Measurements from ENCODE around the gene KANTR. TPM values are rescaled to one million over a fixed set of nuclear protein-coding genes. Genes with fewer than 3 reads are reported as not detected.

KANTR gene, protein sequence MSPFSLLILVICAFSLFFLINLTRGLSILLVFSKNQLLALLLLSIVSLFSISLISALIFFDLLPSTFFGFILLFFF
- total RNA-seq: 26.2 to 31.5 TPM (median 29.0 TPM) in 3 replicates

DNA sequence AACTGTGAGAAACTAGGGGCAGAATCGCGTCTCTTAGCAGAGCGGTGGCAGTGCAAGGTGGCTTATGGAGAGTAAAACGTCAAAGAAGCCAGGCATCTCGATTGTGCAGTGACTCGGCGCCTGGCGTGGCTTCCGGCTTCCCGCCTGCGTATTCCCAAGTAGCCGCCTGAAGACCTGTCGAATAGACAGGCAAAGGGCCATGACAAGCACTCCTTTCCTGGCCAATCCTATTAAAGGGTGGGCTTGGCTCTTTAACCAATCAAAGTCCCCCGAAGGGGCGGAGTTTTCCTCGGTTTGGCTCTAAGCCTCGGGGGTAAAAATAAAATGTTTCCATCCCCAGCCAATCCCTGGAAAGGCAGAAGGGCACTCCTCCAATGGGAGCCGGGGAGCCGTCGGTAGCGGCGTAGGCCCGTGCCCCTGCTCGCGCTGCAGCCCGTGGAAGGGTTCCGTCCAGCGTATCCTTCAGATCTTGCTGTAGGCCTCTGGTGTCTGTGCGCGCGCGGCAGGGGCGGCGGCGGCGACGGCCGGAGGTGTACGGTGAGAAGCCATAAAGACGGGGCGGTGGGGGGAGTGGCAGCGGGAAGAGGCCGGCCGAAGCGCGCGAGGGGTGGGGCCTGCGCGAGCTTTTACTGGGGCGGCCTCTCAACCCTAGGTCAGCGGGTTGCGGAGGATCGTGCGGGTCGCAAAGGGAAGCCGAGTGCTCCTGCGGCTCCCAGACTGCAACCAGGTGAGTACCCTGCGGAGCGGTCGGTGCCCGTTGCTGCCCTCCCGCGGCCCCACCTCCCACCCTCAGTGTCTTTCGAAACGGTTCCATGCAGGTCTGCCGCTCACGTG lies at the start of gene KANTR:
Gene KANTR, plus strand, starts transcription at position 395 of the 834 bp plus-strand sequence. CDS start 30,131 bp downstream, outside the sequence.
- peak; percentile 63 to 81 for DNase-seq (ENCODE audit: low spot score in 2 of 2, unreplicated experiment in 2 of 2)
- no peaks in the 10 kb centered on the region for H3K27me3 Mint-ChIP-seq (ENCODE audit: low read depth)
- TF ChIP-seq, protein P1, sequence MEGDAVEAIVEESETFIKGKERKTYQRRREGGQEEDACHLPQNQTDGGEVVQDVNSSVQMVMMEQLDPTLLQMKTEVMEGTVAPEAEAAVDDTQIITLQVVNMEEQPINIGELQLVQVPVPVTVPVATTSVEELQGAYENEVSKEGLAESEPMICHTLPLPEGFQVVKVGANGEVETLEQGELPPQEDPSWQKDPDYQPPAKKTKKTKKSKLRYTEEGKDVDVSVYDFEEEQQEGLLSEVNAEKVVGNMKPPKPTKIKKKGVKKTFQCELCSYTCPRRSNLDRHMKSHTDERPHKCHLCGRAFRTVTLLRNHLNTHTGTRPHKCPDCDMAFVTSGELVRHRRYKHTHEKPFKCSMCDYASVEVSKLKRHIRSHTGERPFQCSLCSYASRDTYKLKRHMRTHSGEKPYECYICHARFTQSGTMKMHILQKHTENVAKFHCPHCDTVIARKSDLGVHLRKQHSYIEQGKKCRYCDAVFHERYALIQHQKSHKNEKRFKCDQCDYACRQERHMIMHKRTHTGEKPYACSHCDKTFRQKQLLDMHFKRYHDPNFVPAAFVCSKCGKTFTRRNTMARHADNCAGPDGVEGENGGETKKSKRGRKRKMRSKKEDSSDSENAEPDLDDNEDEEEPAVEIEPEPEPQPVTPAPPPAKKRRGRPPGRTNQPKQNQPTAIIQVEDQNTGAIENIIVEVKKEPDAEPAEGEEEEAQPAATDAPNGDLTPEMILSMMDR (IDR thresholded peaks at IDR 0.05; ENCODE audit: unreplicated experiment): no peak
- peaks cover 6% of the 10 kb centered on the region for H3K9me3 Mint-ChIP-seq
- peak within 1 kb of the TSS; percentile 81 for H3K4me3 Mint-ChIP-seq
- peaks cover 3% of the 10 kb centered on the region for H3K36me3 Mint-ChIP-seq
- peak within 1 kb of the TSS; percentile 90 for H3K27ac Mint-ChIP-seq
- peaks cover 28% of the 10 kb centered on the region for H3K4me1 Mint-ChIP-seq

DNA sequence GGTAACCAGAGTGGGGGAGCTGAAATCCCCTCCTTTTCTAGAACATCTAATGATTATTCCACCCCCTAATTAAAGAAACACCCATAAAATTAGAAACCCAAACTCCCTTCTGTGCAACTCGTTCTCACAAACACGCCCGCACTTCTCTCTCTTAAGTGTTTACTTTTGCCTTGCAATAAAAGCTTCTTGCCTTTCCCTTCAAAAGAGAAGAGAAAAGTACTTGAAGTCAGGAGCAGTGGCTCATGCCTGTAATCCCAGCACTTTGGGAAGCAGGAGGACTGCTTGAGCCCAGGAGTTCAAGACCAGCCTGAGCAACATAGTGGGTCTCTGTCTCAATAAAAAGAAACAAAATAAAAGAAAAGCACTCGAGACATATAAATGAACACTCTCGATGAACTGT lies 48.9 kb upstream of the KANTR start:
- peaks cover 6% of the 10 kb centered on the region for H3K27me3 Mint-ChIP-seq (ENCODE audit: low read depth)
- no peak overlapping the region for H3K27ac Mint-ChIP-seq
- no peak overlapping the region for H3K4me3 Mint-ChIP-seq
- peaks cover 7% of the 10 kb centered on the region for H3K4me1 Mint-ChIP-seq
- TF ChIP-seq, protein P1 (IDR thresholded peaks at IDR 0.05; ENCODE audit: unreplicated experiment): no peak
- peaks cover 10% of the 10 kb centered on the region for H3K9me3 Mint-ChIP-seq
- DNase-seq (ENCODE audit: low spot score in 2 of 2, unreplicated experiment in 2 of 2): no peak
- H3K36me3 Mint-ChIP-seq: no peaks in the 10 kb centered on the region

DNA sequence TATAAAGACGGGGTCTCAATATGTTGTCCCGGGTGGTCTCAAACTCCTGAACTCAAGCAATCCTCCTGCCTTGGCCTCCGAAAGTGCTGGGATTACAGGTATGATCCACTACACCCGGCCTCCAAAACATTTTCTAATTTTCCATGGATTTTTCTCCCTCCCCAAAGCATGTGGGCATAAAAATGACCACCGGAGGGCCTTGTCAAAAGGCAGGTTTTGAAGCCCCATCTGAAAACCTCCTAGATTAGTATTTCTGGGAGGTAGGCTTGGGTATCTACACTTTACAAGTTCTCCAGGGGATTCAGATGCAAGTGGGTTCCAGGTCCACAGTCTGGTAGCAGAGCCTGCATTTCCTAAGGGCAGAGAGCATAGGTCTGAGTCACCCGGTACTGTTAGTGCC lies 46.7 kb upstream of the KANTR start:
- Mint-ChIP-seq H3K27me3 (ENCODE audit: low read depth) (no peaks in the 10 kb centered on the region), H3K27ac (no peak overlapping the region), H3K4me3 (no peak overlapping the region), H3K9me3 (peaks cover 10% of the 10 kb centered on the region), H3K36me3 (no peaks in the 10 kb centered on the region), H3K4me1 (peaks cover 10% of the 10 kb centered on the region)
- TF ChIP-seq, protein P1 (IDR thresholded peaks at IDR 0.05; ENCODE audit: unreplicated experiment): peak; percentile 48
- no peak for DNase-seq (ENCODE audit: low spot score in 2 of 2, unreplicated experiment in 2 of 2)

DNA sequence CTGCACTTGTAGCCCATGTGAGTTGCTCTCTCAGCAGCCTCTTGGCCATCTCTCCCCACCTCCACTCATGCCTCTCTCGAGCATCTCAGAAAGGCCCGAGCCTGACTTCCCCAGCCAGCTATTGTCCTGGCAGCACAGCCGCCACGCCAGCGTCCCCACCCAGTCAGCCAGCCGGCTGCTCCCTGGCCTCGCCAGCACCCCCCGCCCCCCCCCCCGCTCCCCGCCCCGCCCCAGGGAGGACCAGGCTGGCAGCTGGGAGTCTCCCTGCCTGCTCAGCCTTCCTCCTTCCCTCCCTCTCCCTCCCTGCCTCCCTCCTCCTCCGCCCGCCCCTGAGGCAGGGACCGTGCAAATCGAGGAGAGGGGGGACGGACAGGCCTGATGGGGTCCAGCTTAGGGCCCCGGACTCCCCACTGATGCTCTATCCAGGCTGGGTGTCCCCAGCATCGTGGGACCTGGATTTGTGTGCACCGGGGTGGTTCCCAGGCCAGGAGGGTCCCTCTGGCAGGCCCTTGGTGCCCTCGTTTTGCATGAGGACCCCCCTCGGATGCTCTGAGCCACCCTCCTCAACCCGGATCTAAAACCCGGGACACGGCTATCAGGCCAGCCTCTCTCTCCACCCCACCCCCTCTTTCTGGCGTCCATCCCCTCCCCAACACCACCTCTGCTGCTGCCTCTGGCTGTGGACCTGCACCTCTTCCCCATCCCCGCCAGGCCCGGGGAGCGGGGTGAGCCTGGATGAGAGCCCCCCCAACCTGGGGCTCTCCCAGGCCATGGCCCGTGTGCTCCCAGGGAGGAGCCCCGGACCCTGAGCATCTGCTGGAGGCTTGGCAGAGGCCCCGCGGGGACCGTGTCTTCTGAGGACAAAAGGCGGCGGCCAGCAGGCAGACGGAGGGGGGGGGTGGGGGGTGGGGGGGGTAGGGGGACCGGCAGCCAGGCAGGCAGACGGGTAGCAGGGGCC lies 45.5 kb upstream of the KANTR start, which contains the start of gene GPR173:
Gene GPR173, plus strand, starts transcription at position 621 of the 958 bp plus-strand sequence. CDS start 27,833 bp downstream, outside the sequence.
- Mint-ChIP-seq H3K4me3 (peak within 1 kb of the TSS; percentile 71), H3K27me3 (ENCODE audit: low read depth) (no peaks in the 10 kb centered on the region), H3K27ac (peak within 1 kb of the TSS; percentile 39), H3K36me3 (no peaks in the 10 kb centered on the region), H3K9me3 (peaks cover 10% of the 10 kb centered on the region), H3K4me1 (peaks cover 10% of the 10 kb centered on the region)
- TF ChIP-seq, protein P1 (IDR thresholded peaks at IDR 0.05; ENCODE audit: unreplicated experiment): no peak
- DNase-seq (ENCODE audit: low spot score in 2 of 2, unreplicated experiment in 2 of 2): no peak

DNA sequence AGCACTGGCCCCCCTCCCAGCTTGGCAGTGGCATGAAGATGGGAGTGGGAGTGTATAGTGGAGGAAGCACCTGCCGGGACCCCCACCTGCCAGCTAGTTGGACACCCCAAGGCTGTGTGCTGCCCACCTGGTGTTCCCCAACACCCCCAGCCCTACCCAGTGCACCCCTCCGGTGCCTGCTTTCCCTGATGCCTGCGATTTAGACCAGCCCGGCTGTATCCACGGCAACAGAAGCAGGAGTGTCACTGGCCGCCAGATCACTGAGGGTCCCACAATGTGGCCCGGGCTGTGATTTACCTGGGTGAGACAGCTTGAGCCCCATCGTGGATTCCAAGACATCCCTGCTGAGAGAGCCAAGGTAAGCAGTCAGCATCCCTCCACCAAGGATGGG lies 44.8 kb upstream of the KANTR start:
- no peak overlapping the region for H3K27ac Mint-ChIP-seq
- no peak for DNase-seq (ENCODE audit: low spot score in 2 of 2, unreplicated experiment in 2 of 2)
- H3K4me3 Mint-ChIP-seq: peak overlapping the region; percentile 68

More for the DNA sequence above, 44.8 kb upstream of the KANTR start:
- Mint-ChIP-seq H3K9me3 (peaks cover 5% of the 10 kb centered on the region), H3K4me1 (peaks cover 10% of the 10 kb centered on the region), H3K27me3 (ENCODE audit: low read depth) (no peaks in the 10 kb centered on the region), H3K36me3 (no peaks in the 10 kb centered on the region)
- TF ChIP-seq, protein P1 (IDR thresholded peaks at IDR 0.05; ENCODE audit: unreplicated experiment): no peak
